ENCODE results near the gene CYP27C1. TPM values are rescaled to one million over a fixed set of nuclear protein-coding genes. Genes with fewer than 3 reads are reported as not detected.

CYP27C1 gene
- total and polyA plus RNA-seq, 9 of the 15 experiments (the other 6 are each of a cell fraction or from before 2014, with no cell fraction given), result not detected

DNA sequence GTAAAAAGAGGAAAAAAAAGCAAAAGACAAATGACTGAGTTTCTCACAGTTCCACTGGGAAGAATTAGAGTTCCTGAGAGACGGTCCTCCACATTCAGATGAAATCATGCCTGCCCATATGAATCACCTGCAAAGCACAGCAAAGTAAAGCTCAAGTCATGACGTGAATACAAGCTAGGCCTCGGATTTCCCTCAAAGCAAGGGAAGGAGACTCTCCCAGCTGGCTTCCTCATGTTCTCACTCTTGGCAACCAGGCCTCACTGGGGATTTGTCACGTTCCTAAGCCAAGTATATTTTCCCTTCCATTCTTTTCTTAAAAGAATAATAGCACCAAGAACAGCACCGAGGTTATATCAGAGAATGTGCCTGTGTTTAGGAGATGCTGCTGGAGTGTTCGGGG, 47.0 kb downstream of the CYP27C1 start:
- whole genome bisulfite sequencing (ENCODE audit: insufficient coverage, low coverage, missing lambda C conversion rate), result 5% methylated on average over 6 of the region's 6 CpGs

DNA sequence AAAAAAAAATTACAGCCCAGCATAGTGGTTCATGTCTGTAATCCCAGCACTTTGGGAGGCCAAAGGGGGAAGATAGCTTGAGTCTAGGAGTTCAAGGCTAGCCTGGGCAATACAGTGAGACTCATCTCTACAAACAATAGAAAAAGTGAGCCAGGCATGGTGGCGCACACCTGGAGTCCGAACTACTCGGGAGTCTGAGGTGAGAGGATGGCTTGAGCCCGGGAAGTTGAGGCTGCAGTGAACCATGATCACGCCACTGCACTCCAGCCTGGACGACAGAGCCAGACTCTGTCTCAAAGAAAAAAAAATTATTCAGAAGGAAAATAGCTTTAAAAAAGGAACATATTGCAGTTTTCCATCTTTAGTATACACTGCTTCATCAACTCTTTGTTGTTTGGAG, 47.8 kb downstream of the CYP27C1 start:
- POLR2A ChIA-PET, result interaction anchor here (1.1 kb wide), 2 partner anchors 9 to 16 kb away, joined by 3 read pairs; no protein-coding TSS in a partner anchor
- in situ Hi-C loops (cut with MboI), result no loop called here
- TF ChIP-seq L3MBTL2 (IDR thresholded peaks at IDR 0.05) (no peak), PCBP2 (IDR thresholded peaks at IDR 0.05; ENCODE audit: low read depth, low read length, poor library complexity, severe bottlenecking) (no peak), ZNF184 (CRISPR knock-in tag; IDR thresholded peaks at IDR 0.05) (no peak), NFE2L1 (tag; IDR thresholded peaks at IDR 0.05; ENCODE audit: borderline replicate concordance, low read depth) (no peak), POLR3G (IDR thresholded peaks at IDR 0.05; ENCODE audit: extremely low read depth, insufficient read length, insufficient replicate concordance) (no peak), NCOA1 (IDR thresholded peaks at IDR 0.05; ENCODE audit: low read depth) (no peak), TSC22D4 (tag; IDR thresholded peaks at IDR 0.05) (no peak), DPF2 (IDR thresholded peaks at IDR 0.05) (no peak), MTA1 (IDR thresholded peaks at IDR 0.05; ENCODE audit: borderline replicate concordance) (no peak), HNRNPUL1 (IDR thresholded peaks at IDR 0.05; ENCODE audit: low read length) (no peak), THRAP3 (IDR thresholded peaks at IDR 0.05; ENCODE audit: borderline replicate concordance) (no peak), RBFOX2 (IDR thresholded peaks at IDR 0.05; ENCODE audit: low read depth, low read length) (no peak), TAF9B (IDR thresholded peaks at IDR 0.05; ENCODE audit: partially characterized antibody) (no peak), MTF1 (CRISPR knock-in tag; IDR thresholded peaks at IDR 0.05; ENCODE audit: borderline replicate concordance) (no peak)
- TF ChIP-seq, protein P1, sequence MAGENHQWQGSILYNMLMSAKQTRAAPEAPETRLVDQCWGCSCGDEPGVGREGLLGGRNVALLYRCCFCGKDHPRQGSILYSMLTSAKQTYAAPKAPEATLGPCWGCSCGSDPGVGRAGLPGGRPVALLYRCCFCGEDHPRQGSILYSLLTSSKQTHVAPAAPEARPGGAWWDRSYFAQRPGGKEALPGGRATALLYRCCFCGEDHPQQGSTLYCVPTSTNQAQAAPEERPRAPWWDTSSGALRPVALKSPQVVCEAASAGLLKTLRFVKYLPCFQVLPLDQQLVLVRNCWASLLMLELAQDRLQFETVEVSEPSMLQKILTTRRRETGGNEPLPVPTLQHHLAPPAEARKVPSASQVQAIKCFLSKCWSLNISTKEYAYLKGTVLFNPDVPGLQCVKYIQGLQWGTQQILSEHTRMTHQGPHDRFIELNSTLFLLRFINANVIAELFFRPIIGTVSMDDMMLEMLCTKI (IDR thresholded peaks at IDR 0.05; ENCODE audit: partially characterized antibody), result no peak

More for the DNA sequence above, 47.0 kb downstream of the CYP27C1 start:
- CTCF ChIA-PET (ENCODE audit: low intra/inter-chr PET ratio), result no interaction called here
- no peak overlapping the region for H3K27ac ChIP-seq (ENCODE audit: extremely low read depth, low read depth, low read length)
- H3K36me3 ChIP-seq (ENCODE audit: control insufficient read depth, insufficient read depth, low read length), result no peaks in the 10 kb centered on the region
- POLR2A ChIA-PET, result interaction anchor here (0.6 to 1.1 kb wide), 3 partner anchors 10 to 353 kb away, joined by 3 read pairs; partner anchors contain the start of gene IWS1
- no peak overlapping the region for H3K9ac ChIP-seq (ENCODE audit: insufficient read depth in 1 of 2, low read depth in 2 of 2, low read length in 2 of 2)
- no peak overlapping the region for H3K4me3 ChIP-seq
- no peaks in the 10 kb centered on the region for H3K9me3 ChIP-seq (replicated peaks; ENCODE audit: control insufficient read depth, insufficient read depth, low read depth, low read length)
- FAIRE-seq (no peak), ATAC-seq (no peak), DNase-seq (ENCODE audit: extremely low read depth in 1 of 4, low spot score in 3 of 4) (no peak)
- TF ChIP-seq GATAD2A (IDR thresholded peaks at IDR 0.05) (no peak), TBL1XR1 (IDR thresholded peaks at IDR 0.05; ENCODE audit: low read length in 2 of 2) (no peak), HDAC8 (tag; IDR thresholded peaks at IDR 0.05) (no peak), ZNF133 (CRISPR knock-in tag; IDR thresholded peaks at IDR 0.05) (no peak), DACH1 (IDR thresholded peaks at IDR 0.05; ENCODE audit: partially characterized antibody) (no peak), ETS2 (tag; IDR thresholded peaks at IDR 0.05; ENCODE audit: borderline replicate concordance, poor library complexity, severe bottlenecking) (no peak)
- no peaks in the 10 kb centered on the region for H3K9me1 ChIP-seq (ENCODE audit: control insufficient read depth, insufficient read depth, low read length)
- no peaks in the 10 kb centered on the region for H3K4me1 ChIP-seq (replicated peaks in 1 of 2; ENCODE audit: control insufficient read depth in 2 of 2, insufficient read depth in 2 of 2, low read length in 2 of 2)
- intact Hi-C loops (cut with micrococcal nuclease) (loop anchor here (5.0 kb wide), 1 partner anchor 106 kb away; no protein-coding TSS in a partner anchor), in situ Hi-C loops (cut with MboI) (no loop called here)
- H4K20me1 ChIP-seq (replicated peaks; ENCODE audit: control insufficient read depth, insufficient read depth, low read length), result no peaks in the 10 kb centered on the region; the same call in 1 of the 2 replicates
- H2AFZ ChIP-seq (ENCODE audit: low read depth, low read length), result no peak overlapping the region
- H3K27me3 ChIP-seq (ENCODE audit: control insufficient read depth in 2 of 2, insufficient read depth in 2 of 2, low read length in 2 of 2), result peaks cover 37 to 57% of the 10 kb centered on the region in 2 experiments
- BruUV-seq (replicated peaks), result no TSS peak
- H3K4me2 ChIP-seq (ENCODE audit: insufficient read depth, low read length), result no peak overlapping the region
- H3K79me2 ChIP-seq (ENCODE audit: control insufficient read depth, insufficient read depth, low read length), result no peaks in the 10 kb centered on the region

More for the DNA sequence above, 47.8 kb downstream of the CYP27C1 start:
- Histone ChIP-seq H3K27ac (ENCODE audit: extremely low read depth, low read depth, low read length) (no peak overlapping the region), H3K9me3 (replicated peaks; ENCODE audit: control insufficient read depth, insufficient read depth, low read depth, low read length) (no peaks in the 10 kb centered on the region), H3K4me3 (no peak overlapping the region), H3K4me1 (replicated peaks in 1 of 2; ENCODE audit: control insufficient read depth in 2 of 2, insufficient read depth in 2 of 2, low read length in 2 of 2) (no peaks in the 10 kb centered on the region), H2AFZ (ENCODE audit: low read depth, low read length) (no peak overlapping the region), H3K9me1 (ENCODE audit: control insufficient read depth, insufficient read depth, low read length) (no peaks in the 10 kb centered on the region), H3K36me3 (ENCODE audit: control insufficient read depth, insufficient read depth, low read length) (no peaks in the 10 kb centered on the region), H3K4me2 (ENCODE audit: insufficient read depth, low read length) (no peak overlapping the region), H4K20me1 (replicated peaks; ENCODE audit: control insufficient read depth, insufficient read depth, low read length) (no peaks in the 10 kb centered on the region; the same call in 1 of the 2 replicates), H3K79me2 (ENCODE audit: control insufficient read depth, insufficient read depth, low read length) (no peaks in the 10 kb centered on the region), H3K27me3 (ENCODE audit: control insufficient read depth in 2 of 2, insufficient read depth in 2 of 2, low read length in 2 of 2) (peaks cover 29 to 50% of the 10 kb centered on the region in 2 experiments), H3K9ac (ENCODE audit: insufficient read depth in 1 of 2, low read depth in 2 of 2, low read length in 2 of 2) (no peak overlapping the region)
- ATAC-seq, result no peak
- no TSS peak for BruUV-seq (replicated peaks)
- CTCF ChIA-PET (ENCODE audit: low intra/inter-chr PET ratio), result no interaction called here
- WGBS (ENCODE audit: insufficient coverage, low coverage, missing lambda C conversion rate), result 8% methylated on average over 3 of the region's 6 CpGs
- no peak for DNase-seq (ENCODE audit: extremely low read depth in 1 of 4, low spot score in 3 of 4)
- no peak for FAIRE-seq
- intact Hi-C loops (cut with micrococcal nuclease), result loop anchor here (5.0 kb wide), 1 partner anchor 105 kb away; no protein-coding TSS in a partner anchor
